ENCODE results near the gene PGM1.

Gene PGM1

DNA sequence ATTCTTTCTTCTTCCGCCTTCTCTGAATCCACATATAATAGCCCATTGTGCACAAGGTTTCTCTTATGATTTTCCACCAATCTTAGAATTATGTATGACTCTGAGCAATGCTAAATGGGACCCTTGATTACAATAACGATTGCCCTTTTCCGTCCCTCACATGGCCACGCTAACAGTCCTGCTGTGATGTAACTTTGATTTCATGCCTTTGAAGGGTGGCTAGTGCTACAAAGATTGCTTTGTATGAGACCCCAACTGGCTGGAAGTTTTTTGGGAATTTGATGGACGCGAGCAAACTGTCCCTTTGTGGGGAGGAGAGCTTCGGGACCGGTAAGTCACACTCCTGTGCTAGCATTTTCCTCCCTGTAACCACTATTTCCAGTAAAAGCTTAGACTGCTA is 45.3 kb downstream of the PGM1 start:
- peaks cover 3% of the 10 kb centered on the region for H3K36me3 ChIP-seq (ENCODE audit: control insufficient read depth, insufficient read depth, low read length)
- no peaks in the 10 kb centered on the region for H3K4me1 ChIP-seq (ENCODE audit: control insufficient read depth, insufficient read depth, low read length)
- H3K4me3 ChIP-seq (ENCODE audit: low read length): no peak overlapping the region
- no peaks in the 10 kb centered on the region for H3K27me3 ChIP-seq (ENCODE audit: control insufficient read depth, insufficient read depth, low read length)
- no peak overlapping the region for H3K9ac ChIP-seq (ENCODE audit: low read length)
- H3K27ac ChIP-seq (ENCODE audit: low read depth, low read length): no peak overlapping the region

DNA sequence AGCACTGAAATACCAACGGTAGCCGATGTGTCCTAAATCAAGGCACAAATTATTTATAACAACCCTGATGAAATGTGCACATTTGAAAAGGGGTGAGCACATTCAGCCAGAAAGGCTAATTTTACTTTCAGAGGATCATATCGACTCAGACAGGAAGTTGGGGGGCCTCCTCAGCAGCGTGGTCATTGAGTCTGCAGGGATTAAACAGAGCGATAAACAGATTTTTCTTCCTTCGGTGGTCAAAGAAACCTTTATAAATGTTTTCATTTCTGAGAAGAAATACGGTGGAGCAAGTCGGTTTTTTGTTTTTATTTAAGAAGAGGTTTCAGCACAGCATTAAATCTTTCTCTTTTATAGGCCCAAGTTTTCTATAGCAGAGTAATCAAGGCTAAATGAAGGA is 45.7 kb downstream of the PGM1 start:
- peaks cover 3% of the 10 kb centered on the region for H3K36me3 ChIP-seq (ENCODE audit: control insufficient read depth, insufficient read depth, low read length)
- no peak overlapping the region for H3K4me3 ChIP-seq (ENCODE audit: low read length)
- no peak overlapping the region for H3K27ac ChIP-seq (ENCODE audit: low read depth, low read length)

DNA sequence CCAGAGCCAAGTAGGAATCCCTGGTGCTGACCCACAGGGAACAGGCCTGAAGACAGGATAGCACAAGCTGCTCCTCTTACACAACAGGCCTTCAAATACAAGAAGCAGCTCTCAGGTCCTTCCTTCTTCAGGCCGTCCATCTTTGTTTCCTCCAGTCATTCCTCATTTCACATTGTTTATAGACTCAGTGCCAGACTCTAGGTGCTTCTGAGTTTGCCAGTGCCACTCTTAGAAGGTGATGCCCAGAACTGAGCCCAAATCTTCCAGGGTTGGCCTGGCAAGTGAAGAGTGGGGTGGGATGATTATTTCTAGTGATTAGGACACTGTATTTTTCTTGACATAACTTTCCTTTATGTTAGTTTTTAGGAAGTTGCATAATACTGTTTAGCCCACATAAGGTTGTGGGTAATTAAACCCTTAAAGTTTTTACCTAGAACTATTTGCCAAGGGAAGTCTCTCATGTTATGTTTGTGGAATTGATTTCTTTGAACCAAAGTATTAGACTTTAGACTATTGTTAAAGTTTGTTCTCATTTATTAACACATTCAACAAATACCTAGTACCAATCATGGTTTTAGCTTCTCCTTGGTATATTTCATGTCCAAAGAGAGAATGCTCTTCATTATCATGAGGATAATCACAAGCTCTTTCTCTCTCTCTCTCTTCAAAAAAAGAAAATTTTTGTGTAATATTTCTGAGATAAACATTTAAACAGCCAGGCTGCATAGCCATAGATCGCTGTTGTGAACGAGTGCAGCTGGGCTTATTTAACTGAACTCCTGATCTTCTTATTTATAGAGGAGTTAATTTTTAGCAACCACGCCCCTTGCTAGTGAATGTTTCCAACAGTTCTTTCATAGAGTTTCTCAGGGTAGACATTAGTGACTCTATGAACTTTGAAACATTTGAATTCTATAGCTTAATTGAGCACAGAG is 47.7 kb downstream of the PGM1 start:
- no peaks in the 10 kb centered on the region for H3K27me3 ChIP-seq (ENCODE audit: control insufficient read depth, insufficient read depth, low read length)
- no peak overlapping the region for H3K27ac ChIP-seq (ENCODE audit: low read depth, low read length)
- H3K4me3 ChIP-seq (ENCODE audit: low read length): no peak overlapping the region
- H3K9ac ChIP-seq (ENCODE audit: low read length): no peak overlapping the region
- peaks cover 3% of the 10 kb centered on the region for H3K36me3 ChIP-seq (ENCODE audit: control insufficient read depth, insufficient read depth, low read length)
- no peaks in the 10 kb centered on the region for H3K4me1 ChIP-seq (ENCODE audit: control insufficient read depth, insufficient read depth, low read length)

More for the DNA sequence above, 45.7 kb downstream of the PGM1 start:
- Histone ChIP-seq H3K9ac (ENCODE audit: low read length) (no peak overlapping the region), H3K4me1 (ENCODE audit: control insufficient read depth, insufficient read depth, low read length) (no peaks in the 10 kb centered on the region), H3K27me3 (ENCODE audit: control insufficient read depth, insufficient read depth, low read length) (no peaks in the 10 kb centered on the region)

DNA sequence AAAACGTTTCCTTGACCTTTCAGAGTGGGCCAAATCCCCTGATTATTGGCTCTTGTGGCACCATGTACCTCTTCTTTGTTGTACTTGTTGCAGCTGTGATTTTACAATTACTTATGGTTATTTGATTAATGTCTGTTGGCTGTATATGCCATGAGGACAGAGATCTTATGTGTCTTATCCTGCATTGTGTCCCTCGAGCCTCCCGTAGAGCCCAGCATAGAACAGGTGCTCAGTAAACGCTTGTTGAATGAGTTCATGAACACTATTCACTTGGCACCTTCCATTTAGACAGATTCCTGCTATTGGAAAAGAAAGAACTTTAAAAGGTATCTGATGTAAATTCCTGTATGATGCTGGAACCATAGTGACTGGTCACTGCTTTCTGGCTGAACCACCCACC is 48.4 kb downstream of the PGM1 start:
- Histone ChIP-seq H3K27ac (ENCODE audit: low read depth, low read length) (no peak overlapping the region), H3K27me3 (ENCODE audit: control insufficient read depth, insufficient read depth, low read length) (no peaks in the 10 kb centered on the region), H3K36me3 (ENCODE audit: control insufficient read depth, insufficient read depth, low read length) (no peaks in the 10 kb centered on the region), H3K9ac (ENCODE audit: low read length) (no peak overlapping the region), H3K4me3 (ENCODE audit: low read length) (no peak overlapping the region), H3K4me1 (ENCODE audit: control insufficient read depth, insufficient read depth, low read length) (no peaks in the 10 kb centered on the region)

DNA sequence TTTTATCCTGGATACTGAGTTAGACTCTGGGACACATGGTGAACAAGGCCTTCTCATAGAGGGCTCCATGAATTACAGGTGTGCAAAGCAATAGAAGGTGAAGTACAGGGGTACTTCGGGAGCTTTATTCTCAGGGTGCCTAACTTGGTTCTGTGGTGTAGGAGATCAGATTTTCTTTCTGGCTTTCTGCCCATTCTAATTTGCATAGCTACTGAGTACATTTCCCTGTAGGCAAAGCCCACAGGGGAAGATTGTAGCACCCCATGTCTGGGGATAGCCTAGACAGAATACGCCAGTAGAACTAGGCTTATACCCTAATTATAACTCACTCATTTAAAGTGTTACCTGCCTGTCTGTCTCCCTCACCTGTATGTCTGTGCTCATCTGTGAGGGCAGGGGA is 49.7 kb downstream of the PGM1 start:
- Histone ChIP-seq H3K27me3 (ENCODE audit: control insufficient read depth, insufficient read depth, low read length) (no peaks in the 10 kb centered on the region), H3K27ac (ENCODE audit: low read depth, low read length) (no peak overlapping the region), H3K4me1 (ENCODE audit: control insufficient read depth, insufficient read depth, low read length) (no peaks in the 10 kb centered on the region), H3K4me3 (ENCODE audit: low read length) (no peak overlapping the region), H3K9ac (ENCODE audit: low read length) (no peak overlapping the region), H3K36me3 (ENCODE audit: control insufficient read depth, insufficient read depth, low read length) (no peaks in the 10 kb centered on the region)

DNA sequence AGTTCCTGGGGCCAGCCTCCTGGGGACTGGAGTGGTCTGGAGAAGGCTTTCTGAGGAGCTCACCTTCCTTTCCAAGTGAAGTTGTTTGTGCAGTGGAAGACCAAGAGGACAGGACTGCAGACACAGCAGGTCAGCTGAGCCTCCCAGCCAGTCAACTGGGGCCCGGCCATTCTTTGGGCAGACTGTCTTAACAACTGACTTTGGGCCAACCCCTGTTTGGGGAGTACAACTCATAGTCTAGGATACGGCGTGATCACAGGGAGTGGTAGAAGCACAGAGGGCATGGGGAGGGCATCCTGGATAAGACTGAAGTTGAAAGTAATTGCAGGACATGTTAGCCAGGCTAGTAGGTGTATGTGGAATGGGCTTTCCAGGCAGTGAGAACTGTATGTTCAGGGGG is 50.3 kb downstream of the PGM1 start:
- Histone ChIP-seq H3K27me3 (ENCODE audit: control insufficient read depth, insufficient read depth, low read length) (no peaks in the 10 kb centered on the region), H3K36me3 (ENCODE audit: control insufficient read depth, insufficient read depth, low read length) (peaks cover 3% of the 10 kb centered on the region), H3K27ac (ENCODE audit: low read depth, low read length) (no peak overlapping the region), H3K4me1 (ENCODE audit: control insufficient read depth, insufficient read depth, low read length) (no peaks in the 10 kb centered on the region), H3K9ac (ENCODE audit: low read length) (no peak overlapping the region), H3K4me3 (ENCODE audit: low read length) (no peak overlapping the region)

GRCh38 chr1:63643926-63644325 is 50.7 kb downstream of the PGM1 start:
- Histone ChIP-seq H3K4me3 (ENCODE audit: low read length) (no peak overlapping the region), H3K27me3 (ENCODE audit: control insufficient read depth, insufficient read depth, low read length) (no peaks in the 10 kb centered on the region), H3K27ac (ENCODE audit: low read depth, low read length) (no peak overlapping the region), H3K36me3 (ENCODE audit: control insufficient read depth, insufficient read depth, low read length) (peaks cover 6% of the 10 kb centered on the region), H3K9ac (ENCODE audit: low read length) (no peak overlapping the region), H3K4me1 (ENCODE audit: control insufficient read depth, insufficient read depth, low read length) (no peaks in the 10 kb centered on the region)

GRCh38 chr1:63645317-63645716 is 52.1 kb downstream of the PGM1 start:
- H3K36me3 ChIP-seq (ENCODE audit: control insufficient read depth, insufficient read depth, low read length): peaks cover 6% of the 10 kb centered on the region
- H3K4me1 ChIP-seq (ENCODE audit: control insufficient read depth, insufficient read depth, low read length): no peaks in the 10 kb centered on the region
- no peak overlapping the region for H3K4me3 ChIP-seq (ENCODE audit: low read length)
- no peak overlapping the region for H3K9ac ChIP-seq (ENCODE audit: low read length)
- no peaks in the 10 kb centered on the region for H3K27me3 ChIP-seq (ENCODE audit: control insufficient read depth, insufficient read depth, low read length)
- no peak overlapping the region for H3K27ac ChIP-seq (ENCODE audit: low read depth, low read length)

- Histone ChIP-seq H3K4me1 (ENCODE audit: control insufficient read depth, insufficient read depth, low read length) (no peaks in the 10 kb centered on the region), H3K9ac (ENCODE audit: low read length) (no peak overlapping the region), H3K27ac (ENCODE audit: low read depth, low read length) (no peak overlapping the region), H3K4me3 (ENCODE audit: low read length) (no peak overlapping the region), H3K36me3 (ENCODE audit: control insufficient read depth, insufficient read depth, low read length) (peaks cover 6% of the 10 kb centered on the region), H3K27me3 (ENCODE audit: control insufficient read depth, insufficient read depth, low read length) (no peaks in the 10 kb centered on the region)
Observed at GRCh38 chr1:63648689-63649088, 55.5 kb downstream of the PGM1 start.

- Histone ChIP-seq H3K27ac (ENCODE audit: low read depth, low read length) (no peak overlapping the region), H3K36me3 (ENCODE audit: control insufficient read depth, insufficient read depth, low read length) (peaks cover 8% of the 10 kb centered on the region), H3K4me3 (ENCODE audit: low read length) (no peak overlapping the region)
Observed at GRCh38 chr1:63651161-63651701, 58.0 kb downstream of the PGM1 start.

DNA sequence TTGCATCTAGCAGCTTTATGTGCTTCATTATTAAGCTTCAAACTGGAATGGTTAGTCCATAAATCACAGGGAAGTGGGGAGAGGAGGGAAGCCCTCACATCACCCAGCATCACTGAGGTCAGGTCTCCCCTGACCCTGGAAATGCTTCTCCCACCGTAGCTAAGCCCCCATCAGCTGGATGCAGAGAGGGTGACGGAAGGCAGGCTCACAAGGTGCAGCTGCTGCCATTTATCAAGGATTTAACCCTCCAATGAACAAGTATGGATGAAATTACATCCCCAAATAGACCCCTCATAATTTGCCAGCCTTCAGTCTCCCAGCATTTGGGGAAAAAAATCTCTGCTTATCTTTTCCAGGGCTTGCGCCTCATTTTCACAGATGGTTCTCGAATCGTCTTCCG is 60.8 kb downstream of the PGM1 start:
- Histone ChIP-seq H3K9ac (ENCODE audit: low read length) (no peak overlapping the region), H3K27ac (ENCODE audit: low read depth, low read length) (no peak overlapping the region), H3K4me3 (ENCODE audit: low read length) (no peak overlapping the region), H3K36me3 (ENCODE audit: control insufficient read depth, insufficient read depth, low read length) (peaks cover 7% of the 10 kb centered on the region), H3K27me3 (ENCODE audit: control insufficient read depth, insufficient read depth, low read length) (no peaks in the 10 kb centered on the region), H3K4me1 (ENCODE audit: control insufficient read depth, insufficient read depth, low read length) (no peaks in the 10 kb centered on the region)

More at GRCh38 chr1:63651161-63651701, 58.0 kb downstream of the PGM1 start:
- H3K9ac ChIP-seq (ENCODE audit: low read length): no peak overlapping the region
- H3K27me3 ChIP-seq (ENCODE audit: control insufficient read depth, insufficient read depth, low read length): no peaks in the 10 kb centered on the region
- no peaks in the 10 kb centered on the region for H3K4me1 ChIP-seq (ENCODE audit: control insufficient read depth, insufficient read depth, low read length)

DNA sequence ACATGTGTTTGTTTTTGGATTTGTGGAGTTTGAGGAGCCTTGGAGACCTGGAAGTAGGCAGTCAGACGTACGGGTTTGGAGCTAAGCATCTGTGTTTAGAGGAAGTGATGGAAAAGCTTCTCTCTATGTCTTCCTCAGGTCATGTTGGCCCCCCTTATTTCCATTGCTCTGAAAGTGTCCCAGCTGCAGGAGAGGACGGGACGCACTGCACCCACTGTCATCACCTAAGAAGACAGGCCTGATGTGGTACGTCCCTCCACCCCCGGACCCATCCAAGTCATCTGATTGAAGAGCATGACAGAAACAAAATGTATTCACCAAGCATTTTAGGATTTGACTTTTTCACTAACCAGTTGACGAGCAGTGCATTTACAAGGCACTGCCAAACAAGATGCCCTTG is 66.2 kb downstream of the PGM1 start:
- H3K27me3 ChIP-seq (ENCODE audit: control insufficient read depth, insufficient read depth, low read length): no peaks in the 10 kb centered on the region
- no peak overlapping the region for H3K4me3 ChIP-seq (ENCODE audit: low read length)
- peaks cover 7% of the 10 kb centered on the region for H3K36me3 ChIP-seq (ENCODE audit: control insufficient read depth, insufficient read depth, low read length)
- H3K4me1 ChIP-seq (ENCODE audit: control insufficient read depth, insufficient read depth, low read length): no peaks in the 10 kb centered on the region
- no peak overlapping the region for H3K27ac ChIP-seq (ENCODE audit: low read depth, low read length)
- H3K9ac ChIP-seq (ENCODE audit: low read length): no peak overlapping the region

All from rectal smooth muscle tissue (tissue), 1 donor.